ENCODE results near the gene PTPN12.
"Not testable (repeated sequence)": the region's sequence is repeated elsewhere in the genome, so short reads cannot be mapped to it uniquely, and the experiment has no call there.

The PTPN12 gene

GRCh38 chr7:77538281-77539212, 1.5 kb downstream of the PTPN12 start:
- DNase-seq, result no peak

GRCh38 chr7:77540402-77540822, 3.3 kb downstream of the PTPN12 start:
- DNase-seq, result no peak

DNA sequence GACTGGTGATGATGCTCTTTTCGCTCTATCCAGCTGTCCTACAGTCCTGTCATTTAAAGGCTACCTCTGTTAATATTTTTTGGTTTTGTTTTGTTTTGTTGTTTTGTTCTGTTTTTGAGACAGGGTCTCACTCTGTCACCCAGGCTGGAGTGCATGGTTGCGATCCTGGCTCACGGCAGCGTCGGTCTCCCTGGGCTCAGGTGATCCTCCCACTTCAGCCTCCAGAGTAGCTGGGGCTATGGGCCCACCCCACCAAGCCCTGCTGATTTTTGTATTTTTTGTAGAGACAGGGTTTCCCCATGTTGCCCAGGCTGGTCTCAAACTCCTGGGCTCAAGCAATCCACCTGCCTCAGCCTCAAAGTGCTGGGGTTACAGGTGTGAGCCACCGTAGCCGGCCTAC, 3.9 kb downstream of the PTPN12 start:
- DNase-seq, result not testable (repeated sequence)

DNA sequence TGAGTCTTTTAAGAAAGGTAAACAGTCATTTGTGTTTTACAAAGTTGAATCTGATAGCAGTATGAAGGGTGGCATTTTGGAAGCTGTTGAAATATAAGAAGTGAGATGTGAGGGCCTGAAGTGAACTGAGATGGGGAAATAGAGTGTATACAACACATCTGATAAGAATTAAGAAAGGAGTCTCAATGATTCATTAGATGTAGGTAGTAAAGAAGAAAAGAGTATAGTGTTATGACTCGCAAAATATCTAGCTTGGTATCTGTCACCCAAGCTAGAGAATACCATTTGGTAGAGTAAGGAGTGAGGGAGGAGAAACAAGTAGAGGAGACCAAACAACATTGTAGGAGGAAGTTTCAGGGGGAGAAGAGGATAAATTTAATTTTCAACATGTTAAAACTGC, 5.3 kb downstream of the PTPN12 start:
- DNase-seq, result no peak

GRCh38 chr7:77542895-77543294, 5.8 kb downstream of the PTPN12 start:
- DNase-seq, result no peak

GRCh38 chr7:77543910-77544309, 6.8 kb downstream of the PTPN12 start:
- DNase-seq, result no peak

DNA sequence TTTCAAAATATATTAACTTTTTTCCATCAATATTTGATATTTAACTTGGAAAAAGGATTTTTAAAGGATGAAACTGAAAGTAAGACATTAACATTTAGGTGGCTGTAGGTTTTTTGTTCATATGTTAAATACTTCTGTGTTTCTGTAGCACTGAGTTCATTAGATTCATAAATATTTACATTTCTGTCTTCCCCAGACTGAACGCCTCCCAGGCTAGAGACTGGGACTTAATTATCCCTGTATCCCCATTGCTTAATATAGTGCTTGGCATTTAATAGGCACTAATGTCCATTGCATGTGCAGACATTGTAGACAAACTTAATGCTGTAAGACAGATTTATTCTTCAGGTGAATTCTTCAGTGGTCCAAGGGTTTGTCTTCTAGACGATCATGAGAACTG, 7.4 kb downstream of the PTPN12 start:
- DNase-seq, result no peak

DNA sequence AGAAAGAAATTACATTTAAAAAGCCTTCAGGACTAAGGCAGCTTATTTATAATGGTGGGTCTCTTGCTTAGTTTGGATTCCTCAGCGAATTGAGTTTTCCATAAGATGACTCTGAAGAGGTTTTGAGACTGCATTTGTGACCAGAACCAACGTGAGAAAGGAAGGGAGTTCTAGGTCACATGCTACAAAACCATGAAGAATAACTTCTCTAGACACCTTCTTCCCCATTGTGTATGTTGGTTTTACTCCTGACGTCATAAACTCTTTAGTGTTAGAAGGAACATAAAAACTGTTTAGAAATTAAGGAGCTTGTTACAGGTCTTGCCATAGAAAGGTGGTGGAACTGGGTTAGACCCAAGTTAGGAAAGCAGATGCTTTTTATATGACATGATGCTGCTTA, 11.1 kb downstream of the PTPN12 start:
- no peak for DNase-seq

- DNase-seq, result no peak
Observed at GRCh38 chr7:77549106-77549870, 12.2 kb downstream of the PTPN12 start.

GRCh38 chr7:77550586-77550985, 13.5 kb downstream of the PTPN12 start:
- no peak for DNase-seq

- no peak for DNase-seq
Observed at GRCh38 chr7:77553123-77553522, 16.0 kb downstream of the PTPN12 start.

DNA sequence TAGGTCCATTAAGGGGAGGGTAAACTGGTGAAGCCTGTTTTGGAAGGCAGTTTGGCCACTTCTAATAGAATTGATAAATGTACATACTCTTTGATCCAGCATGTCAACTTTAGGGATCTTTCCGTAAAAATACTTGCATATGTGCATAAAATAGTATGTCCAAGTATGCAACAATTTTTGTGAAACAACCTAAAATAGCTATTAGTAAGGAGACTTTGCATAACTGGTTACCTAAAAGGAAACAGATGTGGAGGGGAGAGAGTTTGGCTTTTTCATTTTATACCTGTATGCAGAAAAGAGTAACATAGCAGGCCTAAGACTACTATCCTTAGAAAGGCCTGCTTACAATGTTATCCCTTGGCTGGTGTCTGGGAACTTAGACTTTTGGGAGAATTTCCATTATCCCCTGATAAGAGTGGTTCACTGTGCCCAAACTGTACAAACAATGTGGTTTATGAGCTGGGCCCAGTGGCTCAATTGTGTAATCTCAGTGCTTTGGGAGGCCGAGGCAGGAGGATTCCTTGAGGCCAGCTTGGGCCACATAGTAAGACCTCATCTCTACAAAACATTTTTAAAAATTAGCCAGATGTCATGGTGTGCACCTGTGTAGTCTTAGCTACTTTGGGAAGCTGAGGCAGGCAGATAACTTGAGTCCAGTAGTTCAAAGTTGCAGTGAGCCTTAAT, 21.3 kb downstream of the PTPN12 start:
- no peak for DNase-seq

DNA sequence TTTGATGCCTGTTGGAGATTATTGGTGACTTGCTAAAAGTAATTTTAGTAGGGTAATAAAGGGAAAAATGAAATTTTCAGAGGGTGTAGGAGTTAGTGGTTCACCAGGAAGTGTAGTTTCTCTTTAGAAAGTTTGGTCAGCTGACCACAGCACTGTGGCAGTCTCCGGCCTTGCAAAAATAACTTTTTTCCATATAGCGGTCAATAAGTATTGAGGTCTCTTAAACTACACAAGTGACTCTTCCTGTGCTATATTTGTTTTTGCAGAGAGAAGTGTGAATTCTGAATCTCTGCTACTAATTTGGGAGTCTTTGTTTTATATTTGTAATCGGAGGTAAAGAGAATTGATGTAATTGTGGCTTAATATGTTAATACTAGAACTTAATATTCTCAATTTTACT, 24.3 kb downstream of the PTPN12 start:
- DNase-seq, result no peak

- no peak for DNase-seq
Observed at GRCh38 chr7:77563275-77563674, 26.2 kb downstream of the PTPN12 start.

DNA sequence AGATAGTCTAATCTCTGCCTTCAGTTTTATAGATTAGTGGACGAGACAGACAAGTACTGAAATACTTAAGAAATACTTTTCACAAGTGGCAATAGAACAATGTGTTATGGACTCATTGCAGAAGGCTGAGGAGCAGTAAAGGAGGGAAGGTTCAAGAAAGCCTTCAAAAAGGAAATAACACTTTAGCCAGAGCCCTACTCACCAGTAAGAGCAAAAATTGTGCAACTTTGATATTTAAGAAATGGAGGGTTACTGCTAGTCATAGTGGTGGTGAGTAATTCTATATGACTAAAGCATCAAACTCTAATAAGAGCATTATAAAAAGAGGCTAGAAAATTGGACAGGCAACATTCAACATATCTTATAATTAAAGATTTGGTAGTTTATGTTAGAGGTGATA, 28.8 kb downstream of the PTPN12 start:
- no peak for DNase-seq

- DNase-seq, result no peak
Observed at GRCh38 chr7:77566421-77566820, 29.3 kb downstream of the PTPN12 start.

DNA sequence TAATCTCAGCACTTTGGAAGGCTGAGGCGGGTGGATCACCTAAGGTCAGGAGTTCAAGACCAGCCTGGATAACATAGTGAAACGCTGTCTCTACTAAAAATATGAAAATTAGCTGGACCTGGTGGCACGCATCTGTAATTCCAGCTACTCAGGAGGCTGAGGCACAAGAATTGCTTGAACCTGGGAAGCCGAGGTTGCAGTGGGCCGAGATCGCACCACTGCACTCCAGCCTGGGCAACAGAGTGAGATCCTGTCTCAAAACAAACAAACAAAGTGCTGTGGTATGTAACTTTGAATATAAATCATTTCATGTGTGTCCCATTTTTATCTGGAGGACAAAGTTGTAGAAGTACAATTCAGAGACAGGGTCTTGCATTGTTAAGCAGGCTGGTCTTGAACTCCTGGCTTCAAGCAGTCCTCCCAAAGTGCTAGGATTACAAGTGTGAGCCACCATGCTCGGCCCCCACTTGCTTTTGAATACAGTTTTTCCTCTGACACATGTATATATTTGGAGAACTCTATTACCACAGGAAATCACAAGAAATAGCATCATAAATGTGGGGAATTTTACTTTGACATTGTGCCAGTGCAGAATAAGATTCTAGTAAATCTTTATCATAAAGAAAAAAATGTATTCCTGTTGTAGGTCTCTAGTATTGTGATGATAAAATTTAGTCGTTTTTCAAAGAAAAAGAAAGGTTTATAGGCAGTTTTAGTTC, 32.6 kb downstream of the PTPN12 start:
- DNase-seq, result no peak

DNA sequence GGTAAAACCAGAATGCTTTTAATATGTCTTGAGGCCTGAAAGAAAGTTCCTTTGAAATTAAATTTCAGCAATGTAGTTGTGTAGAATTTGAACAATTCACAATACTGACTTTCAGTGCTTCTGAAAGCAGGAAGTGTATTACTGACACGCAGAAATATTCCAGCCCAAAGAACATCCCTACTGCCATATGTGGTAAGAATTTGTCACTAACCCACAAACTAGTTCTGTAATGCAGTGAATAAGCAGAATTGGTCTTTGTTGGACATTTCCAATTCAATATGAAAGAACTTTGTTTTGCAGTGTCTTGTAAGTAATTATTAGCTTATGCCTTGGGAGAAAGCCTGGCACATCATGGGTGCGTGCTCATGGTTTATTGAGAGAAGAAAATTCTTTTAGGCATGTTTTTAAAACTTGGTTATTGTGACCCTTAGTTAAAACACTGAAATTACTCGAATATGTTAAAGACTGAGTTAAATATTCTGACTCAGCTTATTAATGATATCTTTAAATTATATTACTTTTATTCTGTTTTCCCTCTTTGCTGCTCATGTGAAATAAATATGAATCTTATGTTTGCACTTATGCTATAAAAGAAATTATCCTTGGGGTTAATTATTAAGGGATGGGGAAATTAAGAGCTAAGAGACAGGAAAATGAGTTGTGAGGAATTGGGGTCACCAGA, 33.4 kb downstream of the PTPN12 start:
- no peak for DNase-seq

DNA sequence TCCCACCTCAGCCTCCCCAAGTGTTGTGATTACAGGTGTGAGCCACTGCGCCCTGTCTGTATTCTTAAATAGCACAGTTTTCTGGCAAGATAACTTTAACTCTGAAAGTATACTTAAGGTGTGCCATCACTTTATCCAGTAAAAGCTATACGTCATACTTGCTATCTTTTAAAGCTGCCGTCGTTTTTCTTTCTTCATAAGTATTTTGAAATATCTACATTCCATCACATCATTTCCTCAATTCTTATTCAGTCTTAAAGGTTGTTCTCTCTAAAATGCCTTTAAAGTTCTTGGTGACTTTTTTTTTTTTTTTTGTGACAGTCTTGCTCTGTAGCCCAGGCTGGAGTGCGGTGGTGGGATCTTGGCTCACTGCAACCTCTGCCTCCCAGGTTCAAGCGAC, 34.7 kb downstream of the PTPN12 start:
- no peak for DNase-seq

- no peak for DNase-seq
Observed at GRCh38 chr7:77575187-77575586, 38.1 kb downstream of the PTPN12 start.

DNA sequence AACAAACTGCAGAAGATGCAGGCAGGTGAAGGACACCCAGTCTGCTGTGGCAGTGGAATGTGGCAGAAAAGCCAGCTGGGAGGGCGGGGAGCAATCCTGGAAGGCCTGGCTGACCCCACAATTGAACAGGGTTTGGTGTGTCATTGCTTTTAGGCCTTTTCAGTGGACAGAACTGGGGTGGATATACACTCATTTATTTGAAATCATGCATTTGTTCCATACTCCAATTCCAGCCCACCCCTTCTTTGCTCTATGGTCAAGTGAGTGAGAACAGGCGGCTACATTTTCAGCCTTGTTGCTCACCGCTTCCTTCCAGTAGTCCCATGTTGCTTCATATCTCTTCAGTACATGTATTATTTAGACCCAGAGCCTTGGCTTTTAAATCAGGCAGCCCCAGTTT, 39.8 kb downstream of the PTPN12 start:
- DNase-seq, result no peak

DNA sequence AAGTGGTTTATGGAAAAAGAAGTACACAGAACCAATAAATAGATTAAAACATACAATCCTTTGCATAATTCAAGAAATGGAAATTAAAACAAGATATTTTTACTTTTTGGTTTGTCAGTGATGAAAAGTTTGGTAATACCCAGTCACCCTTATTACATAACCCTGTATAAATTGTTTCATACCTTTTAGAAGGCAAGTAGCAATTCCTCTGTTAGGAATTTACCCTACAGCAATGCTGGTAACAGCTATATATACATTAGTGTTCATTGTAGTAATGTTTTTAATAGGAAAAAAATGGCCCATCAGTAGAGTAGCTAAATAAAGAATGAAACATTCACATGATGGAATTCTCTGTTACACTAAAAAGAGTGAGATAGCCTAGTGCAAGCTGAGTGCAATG, 42.7 kb downstream of the PTPN12 start:
- no peak for DNase-seq
